Measurements from ENCODE around the gene MEI1. TPM values are rescaled to one million over a fixed set of nuclear protein-coding genes. Genes with fewer than 3 reads are reported as not detected.

MEI1 gene
- total RNA-seq, 1 donor from 2014 or later: 0.16 TPM

DNA sequence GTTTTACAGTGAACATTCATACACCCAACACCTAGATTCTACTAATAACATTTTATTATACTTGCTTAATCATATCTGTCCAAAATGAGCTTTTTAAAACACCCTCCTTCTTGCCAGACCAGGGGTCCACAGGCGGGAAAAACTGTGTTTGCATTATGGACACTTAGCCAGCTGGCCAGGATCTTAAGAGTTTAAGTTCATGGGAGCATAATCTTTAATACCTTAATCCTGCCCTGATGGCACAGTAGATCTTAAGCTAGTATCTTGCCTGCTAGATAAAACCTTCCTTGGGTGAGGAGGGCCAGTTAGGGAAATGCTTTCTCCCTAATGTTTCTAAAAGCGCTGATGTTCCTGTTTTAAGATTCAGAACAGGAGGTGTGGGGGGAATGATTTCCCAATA is 88.0 kb downstream of the MEI1 start:
- Mint-ChIP-seq H3K27ac (ENCODE audit: unreplicated experiment) (no peak overlapping the region), H3K4me3 (no peak overlapping the region), H3K9me3 (peaks cover under 1% of the 10 kb centered on the region), H3K4me1 (peaks cover 6% of the 10 kb centered on the region), H3K36me3 (ENCODE audit: low read depth) (no peaks in the 10 kb centered on the region), H3K27me3 (ENCODE audit: low read depth) (no peaks in the 10 kb centered on the region)
- DNase-seq (ENCODE audit: low read depth, low spot score): no peak
- TF ChIP-seq, protein P1, sequence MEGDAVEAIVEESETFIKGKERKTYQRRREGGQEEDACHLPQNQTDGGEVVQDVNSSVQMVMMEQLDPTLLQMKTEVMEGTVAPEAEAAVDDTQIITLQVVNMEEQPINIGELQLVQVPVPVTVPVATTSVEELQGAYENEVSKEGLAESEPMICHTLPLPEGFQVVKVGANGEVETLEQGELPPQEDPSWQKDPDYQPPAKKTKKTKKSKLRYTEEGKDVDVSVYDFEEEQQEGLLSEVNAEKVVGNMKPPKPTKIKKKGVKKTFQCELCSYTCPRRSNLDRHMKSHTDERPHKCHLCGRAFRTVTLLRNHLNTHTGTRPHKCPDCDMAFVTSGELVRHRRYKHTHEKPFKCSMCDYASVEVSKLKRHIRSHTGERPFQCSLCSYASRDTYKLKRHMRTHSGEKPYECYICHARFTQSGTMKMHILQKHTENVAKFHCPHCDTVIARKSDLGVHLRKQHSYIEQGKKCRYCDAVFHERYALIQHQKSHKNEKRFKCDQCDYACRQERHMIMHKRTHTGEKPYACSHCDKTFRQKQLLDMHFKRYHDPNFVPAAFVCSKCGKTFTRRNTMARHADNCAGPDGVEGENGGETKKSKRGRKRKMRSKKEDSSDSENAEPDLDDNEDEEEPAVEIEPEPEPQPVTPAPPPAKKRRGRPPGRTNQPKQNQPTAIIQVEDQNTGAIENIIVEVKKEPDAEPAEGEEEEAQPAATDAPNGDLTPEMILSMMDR (conservative IDR thresholded peaks at IDR 0.05): no peak

DNA sequence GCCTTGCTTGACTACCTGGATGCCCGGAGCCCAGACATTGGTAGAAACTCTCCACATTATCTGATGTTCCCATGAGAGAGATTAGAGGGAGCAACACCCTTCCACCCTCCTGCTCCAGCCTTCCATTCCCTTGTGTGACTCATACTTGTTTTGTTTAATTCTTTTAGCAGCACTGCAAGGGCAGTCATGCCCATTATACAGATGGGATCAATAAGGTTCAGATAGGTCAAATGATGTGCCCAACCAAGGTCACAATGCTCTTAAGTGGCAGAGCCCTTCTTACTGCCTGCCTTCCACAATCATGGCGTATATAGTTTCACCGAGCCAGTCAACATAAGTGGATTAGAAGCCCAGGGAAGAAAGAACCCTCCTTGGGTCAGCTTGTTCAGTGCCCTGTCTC is 94.6 kb downstream of the MEI1 start:
- peaks cover 4% of the 10 kb centered on the region for H3K9me3 Mint-ChIP-seq
- H3K4me3 Mint-ChIP-seq: no peak overlapping the region
- no peaks in the 10 kb centered on the region for H3K36me3 Mint-ChIP-seq (ENCODE audit: low read depth)
- DNase-seq (ENCODE audit: low read depth, low spot score): no peak
- H3K4me1 Mint-ChIP-seq: peaks cover 6% of the 10 kb centered on the region
- H3K27ac Mint-ChIP-seq (ENCODE audit: unreplicated experiment): no peak overlapping the region
- no peaks in the 10 kb centered on the region for H3K27me3 Mint-ChIP-seq (ENCODE audit: low read depth)
- TF ChIP-seq, protein P1 (conservative IDR thresholded peaks at IDR 0.05): no peak

DNA sequence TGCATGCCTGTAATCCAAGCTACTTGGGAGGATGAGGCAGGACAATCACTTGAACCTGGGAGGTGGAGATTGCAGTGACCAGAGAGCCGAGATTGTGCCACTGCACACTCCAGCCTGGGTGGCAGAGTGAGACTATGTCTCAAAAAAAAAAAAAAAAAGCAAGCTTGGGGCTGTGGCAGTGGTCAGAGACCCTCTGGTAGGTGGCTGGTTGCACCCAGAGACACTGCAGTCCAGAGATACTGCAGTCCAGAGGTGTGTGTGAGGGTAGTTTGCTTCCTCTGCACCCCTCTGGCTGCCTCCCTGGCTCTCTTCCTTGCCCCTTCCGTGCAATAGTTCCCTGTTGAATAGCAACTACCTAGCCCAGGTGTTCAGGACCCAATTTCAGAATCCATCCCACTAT is 99.4 kb downstream of the MEI1 start:
- TF ChIP-seq, protein P1 (conservative IDR thresholded peaks at IDR 0.05): no peak
- Mint-ChIP-seq H3K4me3 (peak overlapping the region; percentile 80), H3K9me3 (no peaks in the 10 kb centered on the region), H3K36me3 (ENCODE audit: low read depth) (peaks cover 2% of the 10 kb centered on the region), H3K27ac (ENCODE audit: unreplicated experiment) (no peak overlapping the region), H3K27me3 (ENCODE audit: low read depth) (no peaks in the 10 kb centered on the region), H3K4me1 (peaks cover 29% of the 10 kb centered on the region)
- DNase-seq (ENCODE audit: low read depth, low spot score): no peak

DNA sequence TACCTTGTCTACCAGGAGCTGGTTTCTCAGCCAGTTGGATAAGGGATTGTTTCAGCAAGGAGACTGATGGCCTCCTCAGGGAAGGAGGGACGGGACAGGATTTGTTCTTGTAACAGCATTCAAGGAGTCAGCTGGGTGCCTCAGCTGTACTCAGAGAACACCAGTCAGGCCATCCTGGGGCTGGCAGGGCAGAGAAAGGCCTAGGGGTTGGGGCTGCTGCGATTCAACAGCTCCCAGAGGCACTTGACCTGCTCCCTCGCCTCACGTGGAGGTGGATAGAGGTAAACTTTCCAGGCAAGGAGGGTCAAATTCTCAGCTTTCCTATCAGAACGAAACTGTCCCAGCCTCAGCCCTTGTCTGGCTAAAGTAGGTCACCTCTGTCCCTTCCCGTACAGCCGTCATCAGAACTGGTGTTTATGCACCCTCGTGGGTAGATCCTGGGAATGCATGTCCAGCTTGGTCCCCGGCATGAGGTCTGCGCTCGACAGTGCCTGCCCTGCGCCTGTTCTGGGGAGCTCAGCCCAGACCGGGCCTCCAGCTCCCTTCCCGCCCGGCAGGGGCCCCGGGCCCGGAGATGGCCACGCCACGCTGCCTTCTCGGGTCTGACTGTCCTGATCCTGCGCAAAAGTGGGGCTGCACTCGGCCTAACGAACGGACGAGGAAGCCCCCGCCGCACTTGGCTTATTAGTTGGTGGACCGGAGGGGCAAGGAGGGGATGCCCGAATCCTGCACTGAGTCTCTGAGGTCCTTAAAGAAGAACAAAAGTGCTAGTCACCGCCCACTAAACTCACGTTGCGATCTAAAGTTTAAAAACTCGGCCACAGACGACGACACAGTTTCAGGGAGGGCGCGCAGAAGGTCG is 100.4 kb downstream of the MEI1 start:
- Mint-ChIP-seq H3K9me3 (no peaks in the 10 kb centered on the region), H3K36me3 (ENCODE audit: low read depth) (peaks cover 2% of the 10 kb centered on the region), H3K4me1 (peaks cover 35% of the 10 kb centered on the region), H3K27me3 (ENCODE audit: low read depth) (no peaks in the 10 kb centered on the region), H3K4me3 (peak overlapping the region; percentile 98), H3K27ac (ENCODE audit: unreplicated experiment) (peak overlapping the region; percentile 95)
- TF ChIP-seq, protein P1 (conservative IDR thresholded peaks at IDR 0.05): no peak
- peak; percentile 5 for DNase-seq (ENCODE audit: low read depth, low spot score)

DNA sequence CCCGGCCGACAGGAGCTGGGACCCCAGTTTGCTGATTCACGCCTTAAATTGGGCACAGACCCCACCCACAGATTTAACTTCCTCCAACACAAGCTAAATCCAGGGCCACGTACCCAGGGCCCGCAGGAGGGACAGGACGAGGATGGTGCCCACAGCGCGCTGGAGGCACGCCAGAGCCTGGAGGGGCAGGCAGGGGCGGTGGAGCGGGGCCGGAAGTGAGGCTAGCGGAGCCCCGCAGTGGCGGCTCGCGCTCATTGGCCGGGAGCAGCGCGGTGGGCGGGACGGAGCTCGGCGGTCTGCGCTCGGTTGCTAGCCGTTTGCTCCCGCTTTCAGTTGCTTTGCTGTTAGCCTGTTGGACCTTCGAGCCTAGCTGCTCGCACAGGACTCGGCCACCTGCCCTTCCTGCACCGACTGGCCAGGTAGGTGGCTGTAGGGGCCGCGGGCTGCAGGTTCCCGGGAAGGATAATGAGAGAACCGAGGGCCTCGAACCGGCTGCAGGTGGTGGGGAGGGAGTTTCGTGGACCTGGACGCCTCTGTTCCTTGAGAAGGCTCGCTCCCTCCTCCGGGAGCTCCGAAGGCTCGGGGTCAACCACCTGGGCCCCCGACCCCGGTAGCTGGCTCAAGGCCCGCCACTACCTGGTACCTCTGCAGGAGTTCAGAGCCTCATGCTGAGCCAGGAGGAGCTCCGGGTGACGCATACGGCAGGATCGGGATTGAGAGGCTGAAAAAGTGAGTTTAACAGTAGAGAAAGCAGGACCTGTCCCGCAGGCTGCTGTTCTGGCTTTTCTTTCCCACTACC is 101.2 kb downstream of the MEI1 start, which contains the start of gene CCDC134:
Gene CCDC134, plus strand, starts transcription at position 332 of the 799 bp plus-strand sequence. CDS start 8,212 bp downstream, outside the sequence.
- TF ChIP-seq, protein P1 (conservative IDR thresholded peaks at IDR 0.05): no peak
- peaks cover 2% of the 10 kb centered on the region for H3K36me3 Mint-ChIP-seq (ENCODE audit: low read depth)
- H3K9me3 Mint-ChIP-seq: no peaks in the 10 kb centered on the region
- peaks cover 35% of the 10 kb centered on the region for H3K4me1 Mint-ChIP-seq
- peak within 1 kb of the TSS; percentile 98 for H3K4me3 Mint-ChIP-seq
- DNase-seq (ENCODE audit: low read depth, low spot score): peak; percentile 83
- peak within 1 kb of the TSS; percentile 98 for H3K27ac Mint-ChIP-seq (ENCODE audit: unreplicated experiment)
- no peaks in the 10 kb centered on the region for H3K27me3 Mint-ChIP-seq (ENCODE audit: low read depth)
